Dedifferentiated amniotic fluid mesenchymal stem cell (primary cell): Measurements from ENCODE around the gene PNRC2.
A peak's percentile ranks its signal among the peaks of the same experiment; 100 is the strongest.
"Not testable (repeated sequence)": the region's sequence is repeated elsewhere in the genome, so short reads cannot be mapped to it uniquely, and the experiment has no call there.

Experiments used
- DNase-seq: peaks from one replicate; pipeline ENCODE4 v3.0.0-alpha.2; 2016; ENCODE audit errors: extremely low spot score

PNRC2 gene

DNA sequence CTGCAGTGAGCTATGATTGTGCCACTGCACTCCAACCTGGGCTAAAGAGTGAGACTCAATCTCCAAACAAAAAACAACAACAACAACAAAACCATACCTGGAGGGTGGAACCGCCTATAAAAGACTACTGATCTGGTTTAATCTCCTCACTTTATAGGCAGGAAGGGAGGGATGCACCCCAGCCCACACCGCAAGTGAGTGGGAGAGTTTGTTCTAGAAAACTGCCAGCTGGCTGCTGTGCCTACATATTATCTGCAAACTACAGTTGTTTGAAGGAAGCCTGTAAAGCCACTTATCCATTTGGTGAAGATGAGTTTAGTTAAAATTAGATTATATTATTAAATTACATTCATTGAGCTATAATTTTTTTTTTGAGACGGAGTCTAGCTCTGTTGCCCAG, 29.6 kb downstream of the PNRC2 start:
- DNase-seq = no peak

DNA sequence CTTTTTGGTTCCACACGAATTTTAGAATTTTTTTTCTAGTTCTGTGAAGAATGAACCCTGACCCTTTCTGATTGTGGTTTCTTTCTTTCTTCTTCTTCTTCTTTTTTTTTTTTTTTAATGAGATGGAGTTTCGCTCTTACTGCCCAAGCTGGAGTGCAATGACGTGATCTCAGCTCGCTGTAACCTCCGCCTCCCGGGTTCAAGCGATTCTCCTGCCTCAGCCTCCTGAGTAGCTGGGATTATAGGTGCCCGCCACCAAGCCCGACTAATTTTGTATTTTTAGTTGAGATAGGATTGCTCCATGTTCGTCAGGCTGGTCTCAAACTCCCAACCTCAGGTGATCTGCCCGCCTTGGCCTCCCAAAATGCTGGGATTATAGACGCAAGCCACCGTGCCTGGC, 32.4 kb downstream of the PNRC2 start:
- DNase-seq = not testable (repeated sequence)

- DNase-seq = no peak
Measured at GRCh38 chr1:23995431-23995837, 35.8 kb downstream of the PNRC2 start.

GRCh38 chr1:23996700-23997229, 37.1 kb downstream of the PNRC2 start:
- DNase-seq = no peak

GRCh38 chr1:23997812-23998211, 38.2 kb downstream of the PNRC2 start:
- DNase-seq = no peak

GRCh38 chr1:23999156-23999671, 39.6 kb downstream of the PNRC2 start:
- no peak for DNase-seq

DNA sequence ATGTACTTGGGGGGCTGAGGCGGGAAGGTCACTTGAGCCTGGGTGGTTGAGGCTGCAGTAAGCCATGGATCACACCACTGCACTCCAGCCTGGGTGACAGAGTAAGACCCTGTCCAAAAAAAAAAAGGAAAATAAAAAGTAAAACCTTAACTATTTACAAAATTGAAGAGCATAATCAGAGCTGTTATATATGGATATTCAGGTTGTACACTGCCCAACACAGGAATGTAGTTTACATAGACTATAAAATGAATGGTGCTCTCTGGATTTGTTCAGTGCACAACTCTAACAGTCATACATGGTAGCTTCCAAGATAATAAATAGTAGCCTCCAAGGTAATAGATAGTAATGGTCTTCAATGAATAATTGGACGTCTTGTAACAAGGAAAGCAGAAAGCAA, 43.1 kb downstream of the PNRC2 start:
- DNase-seq = no peak

DNA sequence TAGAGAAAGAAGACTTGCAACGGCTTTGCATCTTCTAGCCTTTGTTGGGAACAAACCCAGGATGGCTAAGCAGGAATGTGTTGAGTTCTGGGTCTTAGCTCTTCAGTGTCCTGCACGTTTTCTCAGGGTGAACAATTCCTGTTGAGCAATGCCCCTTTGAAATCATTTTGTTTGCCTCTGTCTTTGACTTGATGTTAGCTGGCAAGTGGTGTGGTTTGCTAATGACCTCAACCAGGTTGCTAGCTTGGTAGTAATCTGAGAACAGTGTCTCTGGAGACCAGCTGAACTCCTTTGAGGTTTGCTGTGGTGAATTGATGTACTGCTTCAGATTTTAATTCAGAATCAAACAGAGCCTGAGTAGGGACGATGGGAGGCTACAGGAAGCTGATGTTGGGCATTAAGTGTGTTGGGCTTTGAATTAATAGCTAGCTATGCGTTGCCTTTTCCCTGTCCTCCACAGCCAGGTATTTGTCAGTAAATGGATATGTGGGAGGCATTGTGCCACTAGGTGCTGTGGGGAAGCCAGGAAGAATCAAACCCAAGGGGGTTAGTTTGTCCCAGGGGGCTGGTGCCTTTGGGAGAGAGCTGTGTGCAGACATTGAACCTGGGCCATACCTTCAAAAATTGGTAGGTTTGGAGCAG, 43.8 kb downstream of the PNRC2 start:
- DNase-seq = no peak

DNA sequence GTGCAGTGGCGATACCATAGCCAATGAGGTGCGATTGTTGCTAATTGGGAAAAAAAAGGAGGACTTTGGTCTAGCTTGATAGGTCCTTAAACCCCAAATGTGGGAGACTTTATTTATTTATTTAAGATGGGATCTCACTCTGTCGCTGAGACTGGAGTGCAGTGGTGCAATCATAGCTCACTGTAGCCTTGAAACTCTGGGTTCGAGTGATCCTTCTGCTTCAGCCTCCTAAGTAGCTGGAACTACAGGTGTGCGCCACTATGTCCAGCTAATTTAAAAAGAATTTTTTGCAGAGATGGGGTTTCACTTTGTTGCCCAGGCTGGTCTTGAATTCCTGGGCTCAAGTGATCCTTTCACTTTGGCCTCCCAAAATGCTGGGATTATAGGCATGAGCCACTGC, 44.5 kb downstream of the PNRC2 start:
- no peak for DNase-seq

DNA sequence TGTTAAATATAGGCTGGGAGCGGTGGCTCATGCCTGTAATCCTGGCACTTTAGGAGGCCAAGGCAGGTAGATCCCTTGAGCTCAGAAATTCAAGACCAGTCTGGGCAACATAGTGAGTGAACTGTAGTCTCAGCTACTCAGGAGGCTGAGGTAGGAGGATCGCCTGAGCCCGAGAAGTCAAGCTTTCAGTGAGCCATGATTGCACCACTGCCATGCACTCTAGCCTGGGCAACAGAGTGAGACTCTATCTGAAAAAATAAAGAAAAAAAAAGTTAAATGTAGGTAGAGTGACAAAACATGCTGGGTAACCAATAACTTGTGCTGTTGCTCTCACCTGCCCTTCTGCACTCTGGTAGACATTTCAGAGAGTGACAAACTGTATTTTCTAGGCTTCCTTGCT, 45.5 kb downstream of the PNRC2 start:
- no peak for DNase-seq

GRCh38 chr1:24007079-24007478, 47.5 kb downstream of the PNRC2 start:
- no peak for DNase-seq

DNA sequence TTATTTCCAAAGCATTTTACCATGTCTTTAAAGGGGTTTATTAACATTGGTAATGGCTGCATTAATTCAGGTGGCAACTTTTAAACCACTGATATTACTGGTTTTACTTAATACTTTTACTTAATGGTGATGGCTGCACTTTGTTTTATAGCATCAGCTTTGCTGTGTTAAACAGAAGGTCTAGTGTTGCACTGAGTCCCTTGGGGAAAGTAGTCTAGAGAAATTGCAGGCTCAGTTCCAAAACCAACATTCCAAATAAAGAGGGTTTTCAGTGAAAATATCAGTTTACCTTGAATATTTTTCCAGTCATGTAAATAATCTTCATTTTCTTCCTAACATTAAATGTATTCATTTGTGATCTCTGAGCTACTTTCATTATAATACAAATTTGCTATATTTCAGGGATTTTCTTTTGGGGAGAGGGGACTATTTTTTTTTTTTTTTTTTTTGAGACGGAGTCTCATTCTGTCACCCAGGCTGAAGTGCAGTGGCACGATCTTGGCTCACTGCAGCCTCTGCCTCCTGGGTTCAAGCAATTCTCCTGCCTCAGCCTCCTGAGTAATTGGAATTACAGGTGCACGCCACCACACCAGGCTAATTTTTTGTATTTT, 49.1 kb downstream of the PNRC2 start:
- peak; percentile 77 for DNase-seq

GRCh38 chr1:24009406-24009805, 49.8 kb downstream of the PNRC2 start:
- DNase-seq = no peak

DNA sequence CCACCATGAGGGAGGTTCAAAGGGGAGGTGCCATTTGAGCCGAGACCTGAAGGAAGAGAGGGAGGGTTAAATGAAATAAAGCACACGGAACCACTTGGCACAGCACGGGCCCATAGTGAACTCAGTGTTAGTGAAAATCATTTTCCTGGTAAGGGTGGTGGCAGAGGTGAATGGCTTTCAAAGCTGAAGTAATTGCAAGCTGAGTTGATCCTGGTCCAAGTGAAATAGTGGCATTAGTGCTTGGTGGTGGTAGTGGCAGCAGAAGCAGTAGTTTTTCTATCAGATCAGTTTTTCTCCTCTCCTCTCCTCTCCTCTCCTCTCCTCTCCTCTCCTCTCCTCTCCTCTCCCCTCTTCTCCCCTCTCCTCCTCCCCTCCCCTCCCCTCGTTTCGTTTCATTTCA, 51.0 kb downstream of the PNRC2 start:
- DNase-seq = no peak

DNA sequence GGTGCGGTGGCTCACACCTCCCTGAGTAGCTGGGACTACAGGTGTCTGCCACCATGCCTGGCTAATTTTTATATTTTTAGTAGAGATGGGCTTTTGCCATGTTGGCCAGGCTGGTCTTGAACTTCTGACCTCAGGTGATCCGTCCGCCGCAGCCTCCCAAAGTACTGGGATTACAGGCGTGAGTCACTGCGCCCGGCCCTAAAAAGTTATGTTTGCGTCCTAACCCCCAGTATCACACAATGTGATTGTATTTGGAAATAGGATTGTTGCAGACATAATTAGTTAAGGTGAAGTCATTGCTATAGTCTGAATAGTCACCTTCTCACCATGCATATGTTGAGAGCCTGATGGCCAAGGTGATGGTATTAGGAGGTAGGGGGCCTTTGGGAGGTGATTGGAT, 53.2 kb downstream of the PNRC2 start:
- not testable (repeated sequence) for DNase-seq
